ENCODE results near the gene AMHR2.
A peak's percentile ranks its signal among the peaks of the same experiment; 100 is the strongest.

AMHR2 gene

GRCh38 chr12:53467880-53468279, 44.2 kb downstream of the AMHR2 start:
- H3K27ac ChIP-seq (ENCODE audit: low read length) = peak overlapping the region; percentile 94
- no peaks in the 10 kb centered on the region for H3K9me2 ChIP-seq (replicated peaks; ENCODE audit: insufficient read depth, low read length)
- H3K36me3 ChIP-seq (replicated peaks; ENCODE audit: insufficient read depth, low read length) = peaks cover 9% of the 10 kb centered on the region
- peak overlapping the region; percentile 58; the same call in 1 of the 2 replicates for H3K9ac ChIP-seq (ENCODE audit: low read length)
- peak overlapping the region; percentile 61 for H3K4me2 ChIP-seq (ENCODE audit: low read depth, low read length)
- H3K27me3 ChIP-seq (replicated peaks; ENCODE audit: insufficient read depth, low read length) = no peaks in the 10 kb centered on the region
- TF ChIP-seq CTCF (IDR thresholded peaks at IDR 0.05; ENCODE audit: low read length) = no peak
- TF ChIP-seq EZH2phosphoT487 (IDR thresholded peaks at IDR 0.05; ENCODE audit: low read length) = no peak
- no peak for TF ChIP-seq EZH2 (optimal IDR thresholded peaks at IDR 0.05; ENCODE audit: low read depth, low read length)
- no peaks in the 10 kb centered on the region for H3K9me3 ChIP-seq (replicated peaks; ENCODE audit: insufficient read depth, low read length)
- peaks cover 90% of the 10 kb centered on the region for H3K79me2 ChIP-seq (ENCODE audit: low read length)
- no peak overlapping the region for H2AFZ ChIP-seq (ENCODE audit: low read length)
- no peak overlapping the region for H3K4me3 ChIP-seq (ENCODE audit: low read length)
- no peaks in the 10 kb centered on the region; the same call in 1 of the 2 replicates for H4K20me1 ChIP-seq (ENCODE audit: insufficient read depth, low read length)
- peaks cover 90% of the 10 kb centered on the region for H3K4me1 ChIP-seq (ENCODE audit: low read length)
- peaks cover 93% of the 10 kb centered on the region for H3F3A ChIP-seq (ENCODE audit: insufficient read depth, low read length)
- DNase-seq = peak; percentile 69

GRCh38 chr12:53468282-53468681, 44.6 kb downstream of the AMHR2 start:
- Histone ChIP-seq H3K27ac (ENCODE audit: low read length) (peak overlapping the region; percentile 94), H3K27me3 (replicated peaks; ENCODE audit: insufficient read depth, low read length) (no peaks in the 10 kb centered on the region), H4K20me1 (ENCODE audit: insufficient read depth, low read length) (no peaks in the 10 kb centered on the region), H3K9ac (ENCODE audit: low read length) (peak overlapping the region; percentile 58; the same call in 1 of the 2 replicates), H3K36me3 (replicated peaks; ENCODE audit: insufficient read depth, low read length) (peaks cover 9% of the 10 kb centered on the region), H3K4me3 (ENCODE audit: low read length) (no peak overlapping the region), H3K4me1 (ENCODE audit: low read length) (peaks cover 88% of the 10 kb centered on the region), H2AFZ (ENCODE audit: low read length) (no peak overlapping the region), H3K4me2 (ENCODE audit: low read depth, low read length) (peak overlapping the region; percentile 61), H3K79me2 (ENCODE audit: low read length) (peaks cover 90% of the 10 kb centered on the region), H3K9me3 (replicated peaks; ENCODE audit: insufficient read depth, low read length) (no peaks in the 10 kb centered on the region), H3K9me2 (replicated peaks; ENCODE audit: insufficient read depth, low read length) (no peaks in the 10 kb centered on the region), H3F3A (ENCODE audit: insufficient read depth, low read length) (peaks cover 92% of the 10 kb centered on the region)
- DNase-seq = peak; percentile 18
- TF ChIP-seq EZH2 (optimal IDR thresholded peaks at IDR 0.05; ENCODE audit: low read depth, low read length) = no peak
- TF ChIP-seq EZH2phosphoT487 (IDR thresholded peaks at IDR 0.05; ENCODE audit: low read length) = no peak
- no peak for TF ChIP-seq CTCF (IDR thresholded peaks at IDR 0.05; ENCODE audit: low read length)

GRCh38 chr12:53472056-53472582, 48.5 kb downstream of the AMHR2 start:
- DNase-seq = peak; percentile 8
- Histone ChIP-seq H3K4me1 (ENCODE audit: low read length) (peaks cover 88% of the 10 kb centered on the region), H3K4me2 (ENCODE audit: low read depth, low read length) (peak overlapping the region; percentile 85), H3K79me2 (ENCODE audit: low read length) (peaks cover 90% of the 10 kb centered on the region), H3K9me2 (replicated peaks; ENCODE audit: insufficient read depth, low read length) (no peaks in the 10 kb centered on the region), H2AFZ (ENCODE audit: low read length) (no peak overlapping the region), H3K27ac (ENCODE audit: low read length) (peak overlapping the region; percentile 97), H4K20me1 (ENCODE audit: insufficient read depth, low read length) (no peaks in the 10 kb centered on the region), H3K4me3 (ENCODE audit: low read length) (peak overlapping the region; percentile 21; the same call in 1 of the 2 replicates), H3K27me3 (replicated peaks; ENCODE audit: insufficient read depth, low read length) (no peaks in the 10 kb centered on the region), H3K9me3 (replicated peaks; ENCODE audit: insufficient read depth, low read length) (no peaks in the 10 kb centered on the region), H3F3A (ENCODE audit: insufficient read depth, low read length) (peaks cover 92% of the 10 kb centered on the region), H3K36me3 (replicated peaks; ENCODE audit: insufficient read depth, low read length) (peaks cover 9% of the 10 kb centered on the region; the same call in 1 of the 2 replicates), H3K9ac (ENCODE audit: low read length) (peak overlapping the region; percentile 76)
- TF ChIP-seq CTCF (IDR thresholded peaks at IDR 0.05; ENCODE audit: low read length) (no peak), EZH2 (optimal IDR thresholded peaks at IDR 0.05; ENCODE audit: low read depth, low read length) (no peak), EZH2phosphoT487 (IDR thresholded peaks at IDR 0.05; ENCODE audit: low read length) (no peak)
